Trophoblast cell (in vitro differentiated cells and primary cell): Measurements from ENCODE around the gene PPAN.
A peak's percentile ranks its signal among the peaks of the same experiment; 100 is the strongest.

Source experiments
- DNase-seq, 2 donors: peaks; one replicate each; pipeline ENCODE4 v3.0.0-alpha.2; 2016
- H2AFZ ChIP-seq: 2 replicates; pipeline ENCODE4 v1.6.1; 2013; ENCODE audit warnings: low read length, moderate library complexity, mild to moderate bottlenecking; ENCODE audit not compliant: insufficient read depth, poor library complexity
- H2AK5ac ChIP-seq: 2 replicates; pipeline ENCODE4 v1.6.1; 2013; ENCODE audit warnings: mild to moderate bottlenecking, low read length
- H2BK120ac ChIP-seq: 2 replicates; pipeline ENCODE4 v1.6.1; 2013; ENCODE audit warnings: low read length, mild to moderate bottlenecking, moderate library complexity; ENCODE audit not compliant: insufficient read depth, poor library complexity
- H2BK12ac ChIP-seq: 2 replicates; pipeline ENCODE4 v1.6.1; 2013; ENCODE audit warnings: mild to moderate bottlenecking, low read length, moderate library complexity
- H2BK5ac ChIP-seq: 2 replicates; pipeline ENCODE4 v1.6.1; 2013; ENCODE audit warnings: low read length, low read depth, moderate library complexity, mild to moderate bottlenecking; ENCODE audit not compliant: poor library complexity
- H3K14ac ChIP-seq: 2 replicates; pipeline ENCODE4 v1.6.1; 2013; ENCODE audit warnings: mild to moderate bottlenecking, low read length
- H3K18ac ChIP-seq: 2 replicates; pipeline ENCODE4 v1.6.1; 2013; ENCODE audit warnings: mild to moderate bottlenecking, low read length
- H3K23ac ChIP-seq: 2 replicates; pipeline ENCODE4 v1.6.1; 2013; ENCODE audit warnings: low read length
- H3K27ac ChIP-seq: 2 replicates; pipeline ENCODE4 v1.5.1; 2013; ENCODE audit warnings: low read depth, mild to moderate bottlenecking, inconsistent platforms, low read length, moderate library complexity
- H3K27me3 ChIP-seq: 2 replicates; pipeline ENCODE4 v1.6.1; 2013; ENCODE audit warnings: inconsistent platforms, mild to moderate bottlenecking, low read length, moderate library complexity; ENCODE audit not compliant: insufficient read depth
- H3K36me3 ChIP-seq, 2 experiments: 1 replicate in 1 of 2; 2 replicates in 1 of 2; pipeline ENCODE4 v1.6.1; 2013; ENCODE audit warnings: low read length in 2 of 2, mild to moderate bottlenecking in 2 of 2, moderate library complexity in 1 of 2; ENCODE audit not compliant: insufficient read depth in 2 of 2, control insufficient read depth in 1 of 2
- H3K4ac ChIP-seq: 2 replicates; pipeline ENCODE4 v1.6.1; 2013; ENCODE audit warnings: low read depth, mild to moderate bottlenecking, low read length, moderate library complexity
- H3K4me1 ChIP-seq, 2 experiments: 1 replicate in 1 of 2; 2 replicates in 1 of 2; pipeline ENCODE4 v1.6.1; 2013; ENCODE audit warnings: low read length in 2 of 2, mild to moderate bottlenecking in 2 of 2, moderate library complexity in 1 of 2; ENCODE audit not compliant: insufficient read depth in 2 of 2, control insufficient read depth in 1 of 2
- H3K4me2 ChIP-seq: 2 replicates; pipeline ENCODE4 v1.6.1; 2013; ENCODE audit warnings: inconsistent platforms, mild to moderate bottlenecking, low read length, moderate library complexity
- H3K4me3 ChIP-seq: 2 replicates; pipeline ENCODE4 v1.5.1; 2013; ENCODE audit warnings: mild to moderate bottlenecking, low read depth, low read length, inconsistent platforms
- H3K79me1 ChIP-seq: one replicate; pipeline ENCODE4 v1.6.1; 2013; ENCODE audit warnings: low read length
- H3K79me2 ChIP-seq: 2 replicates; pipeline ENCODE4 v1.6.1; 2013; ENCODE audit warnings: low read length, mild to moderate bottlenecking; ENCODE audit not compliant: control insufficient read depth, insufficient read depth, poor library complexity
- H3K9ac ChIP-seq: 2 replicates; pipeline ENCODE4 v1.6.1; 2013; ENCODE audit warnings: mild to moderate bottlenecking, low read length
- H3K9me3 ChIP-seq: 2 replicates; pipeline ENCODE4 v1.6.1; 2013; ENCODE audit warnings: low read depth, mild to moderate bottlenecking, control low read depth, inconsistent platforms, low read length; ENCODE audit not compliant: insufficient read depth
- H4K12ac ChIP-seq: 2 replicates; pipeline ENCODE4 v1.6.1; 2013; ENCODE audit warnings: low read depth, mild to moderate bottlenecking, low read length, moderate library complexity
- H4K8ac ChIP-seq: 2 replicates; pipeline ENCODE4 v1.6.1; 2013; ENCODE audit warnings: low read depth, mild to moderate bottlenecking, low read length, moderate library complexity
- H4K91ac ChIP-seq: one replicate; pipeline ENCODE4 v1.6.1; 2013; ENCODE audit warnings: low read depth, mild to moderate bottlenecking, low read length, moderate library complexity
- WGBS: extraction: QIAGEN DNeasy Blood & Tissue Kit; methylation state at CpG from one replicate; pipeline ENCODE4 v1.1.7; 2013; ENCODE audit warnings: missing lambda C conversion rate; ENCODE audit not compliant: insufficient read length, insufficient coverage; ENCODE audit errors: extremely low coverage; 5-methylcytosine and 5-hydroxymethylcytosine counted together

PPAN gene

GRCh38 chr19:10145031-10145430 lies 38.9 kb downstream of the PPAN start:
- Histone ChIP-seq H2BK12ac (no peak overlapping the region), H4K12ac (no peak overlapping the region), H3K23ac (no peak overlapping the region), H2AK5ac (no peak overlapping the region), H3K79me1 (no peaks in the 10 kb centered on the region), H3K4me3 (no peak overlapping the region), H4K8ac (no peak overlapping the region), H3K9me3 (no peaks in the 10 kb centered on the region), H3K27me3 (no peaks in the 10 kb centered on the region), H3K4me1 (no peaks in the 10 kb centered on the region), H3K79me2 (no peaks in the 10 kb centered on the region), H3K18ac (no peak overlapping the region), H3K14ac (no peak overlapping the region), H3K27ac (no peak overlapping the region), H2BK120ac (no peak overlapping the region), H4K91ac (no peak overlapping the region), H3K36me3 (peaks cover 75 to 85% of the 10 kb centered on the region in 2 experiments), H2AFZ (no peak overlapping the region), H3K9ac (peak overlapping the region; percentile 5), H3K4ac (no peak overlapping the region), H3K4me2 (no peak overlapping the region), H2BK5ac (no peak overlapping the region)
- DNase-seq, result no peak
- no CpG with 5 or more reads among the region's 10 CpGs for WGBS

GRCh38 chr19:10146142-10146541 lies 40.0 kb downstream of the PPAN start:
- H2AFZ ChIP-seq, result no peak overlapping the region
- no peaks in the 10 kb centered on the region for H3K4me1 ChIP-seq
- H2AK5ac ChIP-seq, result no peak overlapping the region
- H3K4me3 ChIP-seq, result no peak overlapping the region
- no peak for DNase-seq
- no peaks in the 10 kb centered on the region for H3K9me3 ChIP-seq
- no peak overlapping the region for H4K8ac ChIP-seq
- no peak overlapping the region for H2BK5ac ChIP-seq
- H2BK12ac ChIP-seq, result no peak overlapping the region
- no peak overlapping the region for H3K23ac ChIP-seq
- H3K4me2 ChIP-seq, result no peak overlapping the region
- no peak overlapping the region for H3K14ac ChIP-seq
- H3K79me1 ChIP-seq, result no peaks in the 10 kb centered on the region
- H2BK120ac ChIP-seq, result no peak overlapping the region
- H3K27ac ChIP-seq, result no peak overlapping the region
- H3K27me3 ChIP-seq, result no peaks in the 10 kb centered on the region
- no peak overlapping the region for H3K4ac ChIP-seq
- no peak overlapping the region for H3K9ac ChIP-seq
- no CpG with 5 or more reads among the region's 14 CpGs for WGBS
- H3K18ac ChIP-seq, result peak overlapping the region; percentile 11
- peak overlapping the region; percentile 27 for H4K12ac ChIP-seq
- peaks cover 80 to 87% of the 10 kb centered on the region in 2 experiments for H3K36me3 ChIP-seq
- no peaks in the 10 kb centered on the region for H3K79me2 ChIP-seq
- no peak overlapping the region for H4K91ac ChIP-seq

GRCh38 chr19:10149427-10149826 lies 43.3 kb downstream of the PPAN start:
- Histone ChIP-seq H3K27me3 (no peaks in the 10 kb centered on the region), H3K4ac (no peak overlapping the region), H3K4me2 (no peak overlapping the region), H3K14ac (no peak overlapping the region), H4K8ac (no peak overlapping the region), H3K4me1 (no peaks in the 10 kb centered on the region), H3K36me3 (peaks cover 72 to 83% of the 10 kb centered on the region in 2 experiments), H3K79me1 (no peaks in the 10 kb centered on the region), H2BK12ac (no peak overlapping the region), H3K27ac (no peak overlapping the region), H2AK5ac (no peak overlapping the region), H3K23ac (no peak overlapping the region), H2AFZ (no peak overlapping the region), H2BK5ac (no peak overlapping the region), H3K4me3 (no peak overlapping the region), H3K18ac (no peak overlapping the region), H3K9ac (no peak overlapping the region), H3K9me3 (peaks cover 1% of the 10 kb centered on the region), H4K12ac (no peak overlapping the region), H4K91ac (no peak overlapping the region), H3K79me2 (no peaks in the 10 kb centered on the region), H2BK120ac (no peak overlapping the region)
- WGBS, result no CpG with 5 or more reads among the region's 12 CpGs
- DNase-seq, result no peak

DNA sequence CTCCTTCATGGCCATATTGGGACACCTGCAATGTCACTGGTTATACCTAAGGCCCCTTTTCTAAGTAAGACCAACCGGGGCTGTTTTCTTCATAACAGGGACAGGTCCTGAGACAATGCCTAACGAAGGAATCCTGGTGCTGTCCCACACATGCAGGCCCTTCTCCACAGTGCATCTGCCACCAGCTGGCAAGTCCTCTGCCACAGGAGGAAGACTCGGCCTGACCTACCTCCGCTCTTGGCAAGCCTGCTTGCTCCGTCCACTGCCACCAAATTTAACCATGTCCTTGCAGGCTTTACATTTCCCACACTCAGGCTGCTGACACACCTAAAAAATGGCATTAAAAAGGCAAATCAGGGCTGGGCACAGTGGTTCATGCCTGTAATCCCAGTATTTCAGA lies 45.4 kb downstream of the PPAN start:
- no peaks in the 10 kb centered on the region for H3K4me1 ChIP-seq
- H3K4ac ChIP-seq, result no peak overlapping the region
- H4K12ac ChIP-seq, result no peak overlapping the region
- H3K27me3 ChIP-seq, result no peaks in the 10 kb centered on the region
- WGBS, result no CpG with 5 or more reads among the region's 5 CpGs
- DNase-seq, result no peak
- H3K18ac ChIP-seq, result no peak overlapping the region
- H2AFZ ChIP-seq, result no peak overlapping the region
- no peak overlapping the region for H2BK5ac ChIP-seq
- H2BK120ac ChIP-seq, result no peak overlapping the region
- no peaks in the 10 kb centered on the region for H3K79me2 ChIP-seq
- no peak overlapping the region for H2AK5ac ChIP-seq
- peaks cover 1% of the 10 kb centered on the region for H3K9me3 ChIP-seq
- no peak overlapping the region for H3K23ac ChIP-seq
- no peak overlapping the region for H3K4me3 ChIP-seq
- no peak overlapping the region for H3K9ac ChIP-seq
- H3K4me2 ChIP-seq, result no peak overlapping the region
- H4K8ac ChIP-seq, result no peak overlapping the region
- H2BK12ac ChIP-seq, result no peak overlapping the region
- no peaks in the 10 kb centered on the region for H3K79me1 ChIP-seq
- no peak overlapping the region for H4K91ac ChIP-seq
- no peak overlapping the region for H3K27ac ChIP-seq
- peaks cover 71 to 82% of the 10 kb centered on the region in 2 experiments for H3K36me3 ChIP-seq
- no peak overlapping the region for H3K14ac ChIP-seq
